KMS-11 (cell line): ENCODE data around the gene TPM2.

Experiments used
- H2AFZ ChIP-seq: fragments of 200-600 bp; sonication (generic); 2 replicates; pipeline ENCODE4 v1.6.1; 2016; ENCODE audit warnings: antibody characterized with exemption, mixed run types, low read depth
- H3K27ac ChIP-seq: fragments of 200-600 bp; sonication (generic); 2 replicates; pipeline ENCODE4 v1.6.1; 2016; ENCODE audit warnings: mild to moderate bottlenecking, mixed run types
- H3K27me3 ChIP-seq: fragments of 200-600 bp; sonication (generic); 2 replicates; pipeline ENCODE4 v1.6.1; 2017; ENCODE audit warnings: mild to moderate bottlenecking, low read depth, mixed run types, moderate library complexity; ENCODE audit not compliant: insufficient read depth
- H3K36me3 ChIP-seq: fragments of 200-600 bp; sonication (generic); 2 replicates; pipeline ENCODE4 v1.6.1; 2017; ENCODE audit warnings: mild to moderate bottlenecking, mixed run types; ENCODE audit not compliant: insufficient read depth
- H3K4me1 ChIP-seq: fragments of 200-600 bp; sonication (generic); 2 replicates; pipeline ENCODE4 v1.6.1; 2016; ENCODE audit warnings: mild to moderate bottlenecking, low read depth, mixed run types; ENCODE audit not compliant: poor library complexity, severe bottlenecking
- H3K4me2 ChIP-seq: fragments of 200-600 bp; sonication (generic); 2 replicates; pipeline ENCODE4 v1.7.0; 2016; ENCODE audit warnings: mild to moderate bottlenecking, mixed run types
- H3K4me3 ChIP-seq: fragments of 200-600 bp; sonication (generic); IDR thresholded peaks from 2 replicates; pipeline ENCODE4 v1.6.1; 2017; ENCODE audit warnings: low read depth, low read length, mixed read lengths; ENCODE audit not compliant: insufficient read depth
- H3K79me2 ChIP-seq: fragments of 200-600 bp; sonication (generic); 2 replicates; pipeline ENCODE4 v1.6.1; 2016; ENCODE audit warnings: low read depth, mixed run types; ENCODE audit not compliant: insufficient read depth
- H3K9ac ChIP-seq: fragments of 200-600 bp; sonication (generic); 2 replicates; pipeline ENCODE4 v1.6.1; 2016; ENCODE audit warnings: mild to moderate bottlenecking, mixed run types
- H4K20me1 ChIP-seq: fragments of 200-600 bp; sonication (generic); 2 replicates; pipeline ENCODE4 v1.6.1; 2016; ENCODE audit warnings: mild to moderate bottlenecking, mixed run types; ENCODE audit not compliant: insufficient read depth
- TF ChIP-seq, protein P1 (sequence below): fragments of 200-600 bp; sonication (generic); conservative IDR thresholded peaks from 2 replicates; pipeline ENCODE4 v1.6.1; 2017; ENCODE audit warnings: low read depth, mild to moderate bottlenecking, antibody characterized with exemption, low read length, moderate library complexity, mixed read lengths

Gene TPM2

DNA sequence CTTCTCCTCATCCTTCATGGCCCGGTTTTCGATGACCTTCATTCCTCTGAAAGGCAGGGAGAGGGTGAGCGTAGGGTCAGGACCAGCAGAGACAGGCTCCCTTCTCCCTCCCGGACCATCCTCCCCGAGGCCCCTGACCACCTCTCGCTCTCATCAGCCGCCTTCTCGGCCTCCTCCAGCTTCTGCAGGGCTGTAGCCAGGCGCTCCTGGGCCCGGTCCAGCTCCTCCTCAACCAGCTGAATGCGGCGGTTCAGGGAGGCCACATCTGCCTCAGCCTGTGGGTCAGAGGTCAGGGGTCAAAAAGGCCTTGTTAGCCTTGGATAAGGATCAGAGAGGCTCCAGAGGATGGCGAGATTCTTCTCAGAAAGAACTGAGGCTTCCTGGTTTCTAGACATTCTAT lies 4.2 kb downstream of the TPM2 start:
- Histone ChIP-seq H3K79me2 (no peaks in the 10 kb centered on the region), H3K27me3 (no peaks in the 10 kb centered on the region), H3K4me3 (no peak overlapping the region), H4K20me1 (no peaks in the 10 kb centered on the region), H3K27ac (no peak overlapping the region), H3K36me3 (no peaks in the 10 kb centered on the region), H3K4me2 (no peak overlapping the region), H2AFZ (no peak overlapping the region), H3K4me1 (no peaks in the 10 kb centered on the region), H3K9ac (no peak overlapping the region)
- TF ChIP-seq, protein P1, sequence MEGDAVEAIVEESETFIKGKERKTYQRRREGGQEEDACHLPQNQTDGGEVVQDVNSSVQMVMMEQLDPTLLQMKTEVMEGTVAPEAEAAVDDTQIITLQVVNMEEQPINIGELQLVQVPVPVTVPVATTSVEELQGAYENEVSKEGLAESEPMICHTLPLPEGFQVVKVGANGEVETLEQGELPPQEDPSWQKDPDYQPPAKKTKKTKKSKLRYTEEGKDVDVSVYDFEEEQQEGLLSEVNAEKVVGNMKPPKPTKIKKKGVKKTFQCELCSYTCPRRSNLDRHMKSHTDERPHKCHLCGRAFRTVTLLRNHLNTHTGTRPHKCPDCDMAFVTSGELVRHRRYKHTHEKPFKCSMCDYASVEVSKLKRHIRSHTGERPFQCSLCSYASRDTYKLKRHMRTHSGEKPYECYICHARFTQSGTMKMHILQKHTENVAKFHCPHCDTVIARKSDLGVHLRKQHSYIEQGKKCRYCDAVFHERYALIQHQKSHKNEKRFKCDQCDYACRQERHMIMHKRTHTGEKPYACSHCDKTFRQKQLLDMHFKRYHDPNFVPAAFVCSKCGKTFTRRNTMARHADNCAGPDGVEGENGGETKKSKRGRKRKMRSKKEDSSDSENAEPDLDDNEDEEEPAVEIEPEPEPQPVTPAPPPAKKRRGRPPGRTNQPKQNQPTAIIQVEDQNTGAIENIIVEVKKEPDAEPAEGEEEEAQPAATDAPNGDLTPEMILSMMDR, result no peak

DNA sequence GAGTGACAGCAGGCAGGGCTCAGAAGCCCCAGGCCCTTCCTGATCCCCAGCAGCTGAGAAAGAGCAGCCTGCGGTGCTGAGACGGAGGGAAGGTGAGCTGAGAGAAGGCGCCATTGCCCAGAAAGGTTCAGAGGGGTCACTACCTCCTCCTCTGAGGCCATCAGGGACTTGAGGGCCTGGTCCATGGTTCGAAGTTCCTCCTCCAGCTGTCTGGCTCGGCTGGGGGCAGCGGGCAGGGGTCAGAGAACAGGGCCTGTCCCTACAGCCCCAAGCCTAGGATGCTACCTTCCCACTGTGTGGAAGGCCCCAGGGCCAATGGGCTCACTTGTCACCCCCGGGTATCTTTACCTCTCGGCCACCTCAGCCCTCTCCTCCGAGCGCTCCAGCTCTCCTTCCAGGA lies 4.8 kb downstream of the TPM2 start:
- H3K27ac ChIP-seq, result no peak overlapping the region
- H3K27me3 ChIP-seq, result no peaks in the 10 kb centered on the region
- H3K4me2 ChIP-seq, result no peak overlapping the region
- no peak overlapping the region for H2AFZ ChIP-seq
- H3K36me3 ChIP-seq, result no peaks in the 10 kb centered on the region
- H4K20me1 ChIP-seq, result no peaks in the 10 kb centered on the region
- H3K9ac ChIP-seq, result no peak overlapping the region
- H3K79me2 ChIP-seq, result no peaks in the 10 kb centered on the region
- H3K4me1 ChIP-seq, result no peaks in the 10 kb centered on the region
- TF ChIP-seq, protein P1, result no peak
- no peak overlapping the region for H3K4me3 ChIP-seq

DNA sequence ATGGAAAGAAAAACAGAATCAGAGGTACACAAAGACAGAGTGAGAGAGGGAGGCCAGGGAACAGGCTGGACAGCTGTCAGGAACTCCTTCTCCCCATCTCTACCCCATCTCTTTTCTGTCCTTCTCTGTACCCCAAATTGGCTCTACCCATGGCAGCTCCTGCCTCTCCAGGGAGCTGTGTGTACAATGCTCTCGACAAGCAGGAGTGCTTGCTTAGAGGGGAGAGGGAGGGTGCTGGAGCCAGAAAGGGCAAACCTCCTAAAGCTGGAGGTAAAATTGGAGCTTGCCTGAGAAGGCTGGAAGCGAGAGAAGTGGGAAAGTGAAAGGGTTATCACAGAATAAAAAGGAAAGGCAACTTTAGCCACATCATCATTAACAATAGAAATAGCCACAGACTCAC lies 6.4 kb downstream of the TPM2 start:
- no peak overlapping the region for H3K4me3 ChIP-seq
- H3K4me2 ChIP-seq, result no peak overlapping the region
- no peaks in the 10 kb centered on the region for H3K27me3 ChIP-seq
- TF ChIP-seq, protein P1, result no peak
- no peaks in the 10 kb centered on the region for H3K36me3 ChIP-seq
- no peak overlapping the region for H3K27ac ChIP-seq
- H3K4me1 ChIP-seq, result no peaks in the 10 kb centered on the region
- H4K20me1 ChIP-seq, result no peaks in the 10 kb centered on the region
- H2AFZ ChIP-seq, result no peak overlapping the region
- H3K79me2 ChIP-seq, result no peaks in the 10 kb centered on the region
- H3K9ac ChIP-seq, result no peak overlapping the region

DNA sequence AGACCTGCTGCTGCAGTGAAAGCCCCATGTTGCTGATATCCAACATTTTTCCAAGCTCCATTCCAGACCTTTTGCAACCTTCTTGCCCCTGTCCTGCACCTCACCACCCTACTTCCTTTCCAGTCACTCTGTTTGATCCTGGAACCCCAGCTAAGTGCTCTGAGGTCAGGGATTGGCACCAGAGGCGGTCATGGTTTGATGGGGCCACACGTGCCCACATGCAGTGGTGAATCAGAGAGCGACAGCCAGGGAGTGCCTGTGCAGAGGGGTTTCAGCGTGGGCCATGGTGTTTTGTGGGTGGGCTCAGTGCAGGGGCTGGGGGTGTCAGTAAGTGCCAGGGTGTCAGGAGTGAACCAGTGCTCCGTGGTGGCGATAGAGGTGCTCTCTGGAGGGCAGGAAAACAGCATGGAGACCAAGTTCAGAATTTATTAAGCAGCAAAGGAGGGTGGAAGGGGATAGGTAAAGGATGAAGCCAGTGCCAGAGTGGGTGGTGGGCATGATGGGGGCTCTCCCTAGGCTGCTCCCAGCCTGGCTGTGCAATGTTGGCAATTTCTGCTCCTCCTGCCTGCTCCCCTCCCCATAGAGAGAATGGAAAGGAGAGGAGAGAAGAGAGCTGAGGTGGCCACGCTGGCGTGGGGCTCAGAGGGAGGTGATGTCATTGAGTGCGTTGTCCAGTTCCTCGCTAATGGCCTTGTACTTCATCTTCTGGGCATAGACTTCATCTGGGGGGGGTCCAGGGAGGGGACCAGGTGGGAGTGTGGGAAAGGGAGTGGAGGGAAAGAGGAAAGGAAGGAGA lies 7.0 kb downstream of the TPM2 start:
- no peaks in the 10 kb centered on the region for H3K79me2 ChIP-seq
- no peak overlapping the region for H3K27ac ChIP-seq
- no peaks in the 10 kb centered on the region for H3K27me3 ChIP-seq
- H2AFZ ChIP-seq, result no peak overlapping the region
- TF ChIP-seq, protein P1, result no peak
- no peak overlapping the region for H3K9ac ChIP-seq
- H3K4me2 ChIP-seq, result no peak overlapping the region
- no peak overlapping the region for H3K4me3 ChIP-seq
- H4K20me1 ChIP-seq, result no peaks in the 10 kb centered on the region
- H3K36me3 ChIP-seq, result no peaks in the 10 kb centered on the region
- no peaks in the 10 kb centered on the region for H3K4me1 ChIP-seq
